Activated naive CD8-positive, alpha-beta T cell (primary cell): ENCODE data around the gene PNLDC1.
"Not testable (repeated sequence)": the region's sequence is repeated elsewhere in the genome, so short reads cannot be mapped to it uniquely, and the experiment has no call there.

Experiments used
- H3K27ac Mint-ChIP-seq: one replicate; pipeline ENCODE4 v1.8.0; 2021; ENCODE audit warnings: mixed read lengths
- H3K27me3 Mint-ChIP-seq: one replicate; pipeline ENCODE4 v1.8.0; 2021; ENCODE audit warnings: mixed read lengths
- H3K36me3 Mint-ChIP-seq: one replicate; pipeline ENCODE4 v1.8.0; 2021; ENCODE audit warnings: mixed read lengths
- H3K4me1 Mint-ChIP-seq: one replicate; pipeline ENCODE4 v1.8.0; 2021; ENCODE audit warnings: low read depth, mixed read lengths
- H3K4me3 Mint-ChIP-seq: one replicate; pipeline ENCODE4 v1.8.0; 2021; ENCODE audit warnings: mild to moderate bottlenecking, mixed read lengths
- H3K9me3 Mint-ChIP-seq: one replicate; pipeline ENCODE4 v1.8.0; 2021; ENCODE audit warnings: low read depth, mixed read lengths

Gene PNLDC1

DNA sequence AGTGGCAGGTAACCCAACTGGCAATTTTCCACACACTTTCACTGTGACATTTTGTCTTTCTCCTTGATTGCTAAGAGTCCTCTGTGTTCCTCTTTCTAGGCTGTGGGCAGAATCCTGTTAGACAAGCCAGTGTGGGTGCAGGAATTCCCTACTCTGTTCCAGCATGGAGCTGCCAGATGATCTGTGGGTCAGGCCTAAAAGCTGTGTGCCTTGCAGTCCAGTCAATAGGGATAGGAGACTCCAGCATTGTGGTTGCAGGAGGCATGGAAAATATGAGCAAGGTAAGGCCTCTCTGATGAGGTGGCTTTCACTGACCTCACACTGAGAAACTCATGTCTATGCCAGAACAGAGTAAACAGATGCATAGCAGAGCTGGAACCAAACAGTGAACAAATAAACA lies 33.2 kb upstream of the PNLDC1 start:
- Mint-ChIP-seq H3K9me3 (no peaks in the 10 kb centered on the region), H3K27me3 (no peaks in the 10 kb centered on the region), H3K36me3 (peaks cover 17% of the 10 kb centered on the region), H3K27ac (no peak overlapping the region), H3K4me3 (no peak overlapping the region), H3K4me1 (peaks cover 10% of the 10 kb centered on the region)

DNA sequence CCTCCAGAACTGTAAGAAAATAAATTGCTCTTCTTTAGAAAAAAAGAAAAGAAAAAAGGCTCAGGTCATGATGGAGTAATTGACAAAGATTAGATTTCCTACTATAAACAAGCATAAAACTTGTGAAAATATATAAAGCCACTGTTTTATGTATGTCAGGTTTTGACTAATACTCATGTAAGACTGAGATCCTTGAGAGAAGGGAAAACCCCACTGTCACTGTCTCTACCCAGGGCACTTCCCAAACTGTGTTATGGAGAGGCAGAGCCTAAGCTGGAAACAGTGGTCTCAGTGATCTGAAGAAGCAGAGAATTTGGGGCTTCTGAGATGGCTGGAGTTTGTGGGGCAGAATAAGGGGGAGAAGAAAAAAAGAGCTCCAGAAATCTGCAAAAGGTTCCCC lies 30.6 kb upstream of the PNLDC1 start:
- Mint-ChIP-seq H3K27ac (no peak overlapping the region), H3K9me3 (no peaks in the 10 kb centered on the region), H3K4me1 (peaks cover 5% of the 10 kb centered on the region), H3K36me3 (peaks cover 19% of the 10 kb centered on the region), H3K4me3 (no peak overlapping the region), H3K27me3 (no peaks in the 10 kb centered on the region)

DNA sequence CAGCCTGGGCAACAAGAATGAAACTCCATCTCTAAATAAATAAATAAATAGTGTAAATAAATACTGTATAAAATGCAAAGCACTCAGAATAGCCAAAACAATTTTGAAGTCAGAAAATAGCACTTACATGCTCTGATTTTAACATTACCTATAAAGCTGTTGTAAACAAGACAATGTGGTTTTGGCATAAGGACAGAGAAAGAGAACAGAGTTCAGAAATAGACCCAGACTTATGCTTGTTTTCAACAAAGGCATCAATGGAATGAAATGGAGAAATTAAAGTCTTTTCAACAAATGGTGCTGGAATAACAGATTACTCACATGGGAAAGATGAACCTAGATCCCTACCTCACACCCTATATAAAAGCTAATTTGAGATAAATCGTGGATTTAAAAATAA lies 27.9 kb upstream of the PNLDC1 start:
- Mint-ChIP-seq H3K27me3 (no peaks in the 10 kb centered on the region), H3K4me1 (peaks cover 2% of the 10 kb centered on the region), H3K4me3 (no peak overlapping the region), H3K9me3 (no peaks in the 10 kb centered on the region), H3K36me3 (peaks cover 18% of the 10 kb centered on the region), H3K27ac (no peak overlapping the region)

DNA sequence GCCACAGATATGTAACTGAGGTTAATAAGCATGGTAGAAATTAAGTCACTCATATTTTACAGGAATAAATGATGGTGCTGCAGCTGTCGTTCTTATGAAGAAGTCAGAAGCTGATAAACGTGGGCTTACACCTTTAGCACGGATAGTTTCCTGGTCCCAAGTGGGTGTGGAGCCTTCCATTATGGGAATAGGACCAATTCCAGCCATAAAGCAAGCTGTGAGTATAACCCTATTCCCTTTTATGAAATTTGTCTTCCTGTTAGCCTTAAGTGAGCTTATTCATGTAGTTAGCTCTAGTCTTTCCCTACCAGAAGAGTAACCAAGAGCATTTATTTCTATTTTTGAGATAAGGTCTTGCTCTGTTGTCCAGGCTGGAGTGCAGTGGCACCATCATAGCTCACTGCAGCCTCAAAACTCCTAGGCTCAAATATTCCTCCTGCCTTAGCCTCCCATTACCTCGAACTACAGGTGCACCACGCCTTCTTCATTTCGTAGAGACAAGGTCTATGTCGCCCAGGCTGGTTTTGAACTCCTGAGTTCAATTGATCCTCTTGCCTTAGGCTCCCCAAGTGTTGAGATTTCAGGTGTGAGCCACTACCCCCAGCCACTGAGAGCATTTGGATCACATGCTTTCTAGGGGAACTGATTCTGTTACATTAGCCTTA lies 22.7 kb upstream of the PNLDC1 start:
- Mint-ChIP-seq H3K27ac (peak overlapping the region; percentile 54), H3K36me3 (peaks cover 7% of the 10 kb centered on the region), H3K4me1 (peaks cover 11% of the 10 kb centered on the region), H3K27me3 (no peaks in the 10 kb centered on the region), H3K9me3 (no peaks in the 10 kb centered on the region), H3K4me3 (no peak overlapping the region)

DNA sequence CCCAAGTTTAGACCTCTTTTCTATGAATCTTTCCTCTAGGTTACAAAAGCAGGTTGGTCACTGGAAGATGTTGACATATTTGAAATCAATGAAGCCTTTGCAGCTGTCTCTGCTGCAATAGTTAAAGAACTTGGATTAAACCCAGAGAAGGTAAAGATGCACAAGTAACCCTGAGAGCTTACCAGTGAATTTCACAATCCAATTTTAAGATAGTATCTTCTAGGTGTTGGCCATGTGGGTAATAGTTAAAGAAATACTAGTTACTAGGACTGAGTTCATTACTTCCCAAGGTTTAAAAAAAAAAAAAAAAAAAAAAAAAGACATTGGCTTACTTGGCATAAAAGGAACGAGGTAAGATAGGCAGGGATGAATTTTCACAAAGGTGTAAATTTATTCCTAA lies 21.9 kb upstream of the PNLDC1 start:
- Mint-ChIP-seq H3K9me3 (no peaks in the 10 kb centered on the region), H3K4me3 (no peak overlapping the region), H3K27me3 (no peaks in the 10 kb centered on the region), H3K27ac (no peak overlapping the region), H3K4me1 (peaks cover 19% of the 10 kb centered on the region), H3K36me3 (peaks cover 11% of the 10 kb centered on the region)

DNA sequence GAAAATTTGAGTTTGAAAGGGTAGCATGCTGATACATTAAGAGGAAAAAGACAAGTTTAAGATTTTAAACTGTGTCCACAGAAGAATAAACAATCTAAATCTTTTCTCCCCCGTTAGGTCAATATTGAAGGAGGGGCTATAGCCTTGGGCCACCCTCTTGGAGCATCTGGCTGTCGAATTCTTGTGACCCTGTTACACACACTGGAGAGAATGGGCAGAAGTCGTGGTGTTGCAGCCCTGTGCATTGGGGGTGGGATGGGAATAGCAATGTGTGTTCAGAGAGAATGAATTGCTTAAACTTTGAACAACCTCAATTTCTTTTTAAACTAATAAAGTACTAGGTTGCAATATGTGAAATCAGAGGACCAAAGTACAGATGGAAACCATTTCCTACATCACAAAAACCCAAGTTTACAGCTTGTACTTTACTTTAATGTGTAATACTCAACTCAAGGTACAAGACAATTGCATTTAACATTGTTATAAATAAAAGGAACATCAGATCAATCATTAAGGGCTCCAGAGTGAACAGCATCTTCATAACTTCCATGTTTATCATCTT lies 21.5 kb upstream of the PNLDC1 start:
- H3K36me3 Mint-ChIP-seq: peaks cover 11% of the 10 kb centered on the region
- H3K9me3 Mint-ChIP-seq: no peaks in the 10 kb centered on the region
- H3K4me3 Mint-ChIP-seq: no peak overlapping the region
- peak overlapping the region; percentile 71 for H3K27ac Mint-ChIP-seq
- H3K4me1 Mint-ChIP-seq: peaks cover 21% of the 10 kb centered on the region
- no peaks in the 10 kb centered on the region for H3K27me3 Mint-ChIP-seq

DNA sequence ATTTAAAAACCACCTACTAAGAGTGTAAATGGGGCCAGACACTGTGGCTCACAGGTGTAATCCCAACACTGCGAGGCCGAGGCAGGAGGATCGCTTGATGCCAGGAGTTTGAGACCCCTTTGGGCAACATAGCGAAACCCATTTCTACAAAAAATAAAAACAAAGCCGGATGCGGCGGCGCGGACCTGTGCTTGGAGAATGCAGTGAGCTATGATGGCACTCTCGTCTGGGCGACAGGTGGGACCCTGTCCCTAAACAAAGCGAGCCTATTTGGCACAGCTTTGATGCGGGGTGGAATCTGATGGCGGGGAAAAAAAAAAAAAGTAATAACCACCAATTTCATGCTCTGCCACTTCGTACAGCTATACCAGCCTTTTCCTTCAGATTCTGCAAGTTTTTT lies 11.8 kb upstream of the PNLDC1 start:
- Mint-ChIP-seq H3K36me3 (peaks cover 11% of the 10 kb centered on the region), H3K4me3 (peak overlapping the region; percentile 98), H3K4me1 (peaks cover 56% of the 10 kb centered on the region), H3K9me3 (no peaks in the 10 kb centered on the region), H3K27me3 (no peaks in the 10 kb centered on the region), H3K27ac (peak overlapping the region; percentile 74)

DNA sequence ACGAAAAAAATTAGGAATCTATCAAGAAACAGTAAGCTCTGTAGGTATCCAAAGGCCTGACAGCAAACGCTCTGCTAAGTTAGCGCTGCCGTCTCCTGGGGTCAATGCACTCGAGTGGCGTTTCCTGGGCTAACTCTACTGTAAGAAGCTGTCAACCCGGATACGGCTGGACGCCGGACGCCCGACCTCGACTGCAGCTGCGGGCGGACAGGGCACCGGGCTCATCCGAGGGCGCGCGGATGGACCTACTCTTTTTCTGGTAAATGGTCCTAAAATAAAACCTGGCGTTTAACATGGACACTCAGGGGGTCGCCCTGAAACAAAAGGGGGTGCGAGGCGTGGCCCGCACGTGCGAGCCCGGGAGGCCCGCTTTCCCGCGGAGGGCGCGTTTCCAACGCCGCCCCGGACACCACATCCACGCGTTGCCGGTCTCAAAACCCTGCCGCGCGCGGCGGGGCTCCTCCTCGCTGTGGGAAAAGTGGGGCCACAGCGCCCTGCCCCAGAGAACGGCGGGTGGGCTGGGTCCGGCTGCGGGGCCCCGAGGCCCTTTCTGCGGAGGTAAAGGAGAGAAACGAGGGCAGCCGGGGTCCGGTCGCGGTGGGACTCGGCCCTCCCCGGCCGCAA lies 11.2 kb upstream of the PNLDC1 start:
- no peaks in the 10 kb centered on the region for H3K27me3 Mint-ChIP-seq
- peak overlapping the region; percentile 98 for H3K4me3 Mint-ChIP-seq
- H3K4me1 Mint-ChIP-seq: peaks cover 56% of the 10 kb centered on the region
- peaks cover 11% of the 10 kb centered on the region for H3K36me3 Mint-ChIP-seq
- no peaks in the 10 kb centered on the region for H3K9me3 Mint-ChIP-seq
- peak overlapping the region; percentile 98 for H3K27ac Mint-ChIP-seq

DNA sequence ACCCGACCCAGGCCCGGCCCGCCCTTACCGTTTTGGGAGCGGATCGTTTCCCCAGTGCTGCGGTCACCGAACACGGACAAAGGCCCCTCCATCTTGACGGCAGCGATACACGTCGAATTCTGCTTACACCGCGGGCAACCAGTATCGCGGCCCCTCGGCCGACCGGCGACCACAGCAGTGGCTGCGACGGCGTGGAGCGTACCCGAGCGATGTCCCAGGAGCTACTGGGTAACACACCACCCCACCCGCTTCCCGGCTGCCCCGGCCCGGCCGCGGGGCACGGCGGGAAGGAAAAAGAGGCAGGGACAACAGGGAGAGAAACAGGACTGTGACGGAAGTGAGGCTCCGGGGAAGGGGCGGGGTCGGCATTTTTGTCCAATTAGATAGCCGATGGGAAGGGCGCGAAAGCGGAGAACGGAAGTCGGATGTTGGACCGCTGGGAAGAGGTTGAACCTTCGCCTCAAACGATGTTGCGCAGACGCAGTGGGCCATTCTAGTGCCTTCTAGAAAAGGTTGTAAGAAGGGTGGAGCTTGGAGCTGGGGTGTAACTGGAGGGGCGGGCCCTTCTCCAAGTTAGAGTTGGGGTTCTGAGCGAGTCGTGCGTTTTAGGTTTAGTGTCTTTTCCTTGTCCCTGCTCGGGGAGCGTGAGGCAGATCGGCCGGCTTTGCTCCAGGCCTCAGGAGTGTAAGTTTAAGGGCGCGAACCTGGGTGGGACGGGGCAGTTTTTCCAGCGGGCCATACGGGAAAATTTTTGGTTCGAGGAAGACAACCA lies 10.5 kb upstream of the PNLDC1 start, which contains the start of gene TCP1:
TCP1 (minus strand) TSS at position 226 of the 772 bp plus-strand sequence; CDS start at position 92, 134 bp downstream.
- no peaks in the 10 kb centered on the region for H3K9me3 Mint-ChIP-seq
- peak within 1 kb of the TSS; percentile 98 for H3K4me3 Mint-ChIP-seq
- peaks cover 13% of the 10 kb centered on the region for H3K36me3 Mint-ChIP-seq
- H3K4me1 Mint-ChIP-seq: peaks cover 60% of the 10 kb centered on the region
- peak within 1 kb of the TSS; percentile 98 for H3K27ac Mint-ChIP-seq
- no peaks in the 10 kb centered on the region for H3K27me3 Mint-ChIP-seq

DNA sequence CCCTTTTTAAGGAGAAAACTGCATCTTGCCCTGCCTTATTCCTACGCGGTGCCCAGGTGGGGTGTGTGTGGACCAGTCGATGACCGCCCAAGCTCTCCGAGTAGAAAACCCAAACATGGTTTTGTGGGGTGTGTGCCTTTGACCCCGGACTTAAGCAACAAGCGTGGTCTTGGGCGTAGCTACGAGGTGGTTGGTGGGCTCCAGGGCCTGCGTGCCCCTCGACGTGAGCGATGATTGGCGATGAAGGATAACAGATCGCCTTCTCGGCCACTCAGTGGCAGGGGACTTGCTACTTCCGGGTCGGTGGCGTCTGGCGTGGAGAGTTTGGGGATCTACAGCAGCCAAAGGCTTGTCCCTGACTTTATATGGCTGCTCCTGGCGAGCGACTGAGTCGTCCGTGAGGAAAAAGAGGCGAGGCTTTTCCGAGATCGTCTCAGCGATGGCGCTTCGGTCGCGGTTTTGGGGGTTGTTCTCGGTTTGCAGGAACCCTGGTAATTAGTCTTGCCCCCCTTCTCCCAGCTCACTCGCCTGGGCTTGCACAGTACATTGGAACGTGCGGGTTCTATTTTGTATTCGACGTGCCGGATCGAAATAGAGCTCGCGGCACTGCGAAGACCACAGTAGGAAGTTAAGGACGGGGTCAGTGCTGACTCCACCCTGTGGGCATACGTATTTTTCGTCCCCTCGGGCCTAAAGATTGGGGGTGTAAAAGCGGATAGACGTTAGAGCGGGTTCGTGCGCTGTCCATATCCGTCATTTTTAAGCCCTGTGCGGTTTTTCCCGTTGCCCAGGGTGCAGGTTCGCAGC lies 9.7 kb upstream of the PNLDC1 start, which contains the start of gene MRPL18:
MRPL18 (plus strand) TSS at position 319 of the 807 bp plus-strand sequence; CDS start at position 440, 121 bp downstream.
- Mint-ChIP-seq H3K4me3 (peak within 1 kb of the TSS; percentile 98), H3K27ac (peak within 1 kb of the TSS; percentile 98), H3K36me3 (peaks cover 13% of the 10 kb centered on the region), H3K9me3 (no peaks in the 10 kb centered on the region), H3K27me3 (no peaks in the 10 kb centered on the region), H3K4me1 (peaks cover 60% of the 10 kb centered on the region)

DNA sequence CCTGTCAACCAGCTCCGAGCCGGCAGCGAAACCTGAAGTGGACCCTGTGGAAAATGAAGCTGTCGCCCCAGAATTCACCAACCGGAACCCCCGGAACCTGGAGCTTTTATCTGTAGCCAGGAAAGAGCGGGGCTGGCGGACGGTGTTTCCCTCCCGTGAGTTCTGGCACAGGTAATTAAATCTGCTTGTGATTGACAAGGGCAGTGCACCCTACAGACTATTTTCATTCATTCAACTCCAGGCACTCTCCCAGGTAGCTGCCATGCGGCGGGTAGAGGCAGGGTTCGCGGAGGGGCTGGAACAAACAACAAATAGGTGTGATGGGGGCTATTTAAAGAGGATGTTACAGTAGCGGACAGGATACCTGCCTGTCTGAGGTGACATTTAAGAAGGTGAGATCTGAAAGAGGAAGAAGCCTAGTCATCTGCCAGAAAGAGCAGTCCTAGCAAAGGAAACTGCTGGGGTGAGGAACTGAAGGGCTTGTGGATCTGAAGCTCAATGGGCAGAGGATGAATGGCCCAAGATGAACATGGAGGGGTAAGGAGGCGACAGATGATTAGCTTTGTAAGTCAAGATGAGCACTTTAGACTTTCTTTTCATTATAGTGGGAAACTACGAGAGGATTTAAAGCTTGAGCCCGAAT lies 9.0 kb upstream of the PNLDC1 start:
- Mint-ChIP-seq H3K4me3 (peak overlapping the region; percentile 98), H3K27ac (peak overlapping the region; percentile 98), H3K4me1 (peaks cover 56% of the 10 kb centered on the region), H3K27me3 (no peaks in the 10 kb centered on the region), H3K9me3 (no peaks in the 10 kb centered on the region), H3K36me3 (peaks cover 13% of the 10 kb centered on the region)

DNA sequence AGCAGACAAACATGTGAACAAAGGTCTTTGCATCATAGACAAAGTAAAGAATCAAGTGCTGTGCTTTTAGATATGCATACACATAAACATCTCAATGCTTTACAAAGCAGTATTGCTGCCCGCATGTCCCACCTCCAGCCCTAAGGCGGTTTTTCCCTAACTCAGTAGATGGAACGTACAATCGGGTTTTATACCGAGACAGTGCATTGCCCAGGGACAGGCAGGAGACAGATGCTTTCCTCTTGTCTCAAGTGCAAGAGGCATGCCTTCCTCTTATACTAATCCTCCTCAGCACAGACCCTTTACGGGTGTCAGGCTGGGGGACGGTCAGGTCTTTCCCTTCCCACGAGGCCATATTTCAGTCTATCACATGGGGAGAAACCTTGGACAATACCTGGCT lies 5.1 kb upstream of the PNLDC1 start:
- H3K9me3 Mint-ChIP-seq, H3K4me3 Mint-ChIP-seq, H3K36me3 Mint-ChIP-seq, H3K27me3 Mint-ChIP-seq: not testable (repeated sequence)
- Mint-ChIP-seq H3K27ac (peak overlapping the region; percentile 43), H3K4me1 (peaks cover 58% of the 10 kb centered on the region)

DNA sequence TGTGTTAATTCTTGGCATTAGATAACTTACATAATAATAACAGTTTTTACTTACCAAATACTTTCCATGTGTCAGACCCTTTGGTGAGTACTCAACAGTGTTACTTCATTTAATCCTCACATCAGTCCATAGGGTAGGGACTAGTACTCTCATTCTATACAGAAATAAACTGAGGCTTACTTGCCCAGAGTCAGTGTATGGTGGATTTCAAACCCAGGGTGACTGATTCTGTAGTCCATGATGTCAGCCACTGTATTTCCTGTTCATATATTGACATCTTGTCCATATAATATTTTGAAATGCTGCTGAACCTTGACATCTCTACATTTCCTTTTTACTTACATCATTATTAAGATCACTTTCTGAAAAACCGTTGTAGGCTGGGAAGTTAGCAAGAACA lies 2.5 kb upstream of the PNLDC1 start:
- H3K36me3 Mint-ChIP-seq: peaks cover 2% of the 10 kb centered on the region
- peak overlapping the region; percentile 70 for H3K27ac Mint-ChIP-seq
- H3K27me3 Mint-ChIP-seq: no peaks in the 10 kb centered on the region
- no peak overlapping the region for H3K4me3 Mint-ChIP-seq
- H3K4me1 Mint-ChIP-seq: peaks cover 44% of the 10 kb centered on the region
- H3K9me3 Mint-ChIP-seq: no peaks in the 10 kb centered on the region

DNA sequence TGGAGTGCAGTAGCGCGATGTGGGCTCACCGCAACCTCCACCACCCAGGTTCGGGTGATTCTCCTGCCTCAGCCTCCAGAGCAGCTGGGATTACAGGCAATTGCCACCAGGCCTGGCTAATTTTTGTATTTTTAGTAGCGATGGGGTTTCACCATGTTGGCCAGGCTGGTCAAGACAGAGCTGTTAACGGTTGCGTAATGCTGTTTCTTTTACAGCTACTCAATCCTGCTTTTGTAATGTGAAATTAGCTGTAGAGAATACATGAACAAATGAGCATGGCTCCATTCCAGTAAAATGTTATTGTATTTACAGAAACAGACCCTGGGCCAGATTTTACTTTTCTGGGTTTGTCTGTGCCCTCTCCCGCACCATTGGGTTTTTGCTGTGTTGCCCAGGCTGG lies 1.9 kb downstream of the PNLDC1 start:
- Mint-ChIP-seq H3K4me3 (no peak overlapping the region), H3K9me3 (no peaks in the 10 kb centered on the region), H3K4me1 (peaks cover 16% of the 10 kb centered on the region), H3K27ac (peak overlapping the region; percentile 22), H3K36me3 (peaks cover 3% of the 10 kb centered on the region), H3K27me3 (no peaks in the 10 kb centered on the region)
